ENCODE measurements around the gene ELMOD1.

The ELMOD1 gene

DNA sequence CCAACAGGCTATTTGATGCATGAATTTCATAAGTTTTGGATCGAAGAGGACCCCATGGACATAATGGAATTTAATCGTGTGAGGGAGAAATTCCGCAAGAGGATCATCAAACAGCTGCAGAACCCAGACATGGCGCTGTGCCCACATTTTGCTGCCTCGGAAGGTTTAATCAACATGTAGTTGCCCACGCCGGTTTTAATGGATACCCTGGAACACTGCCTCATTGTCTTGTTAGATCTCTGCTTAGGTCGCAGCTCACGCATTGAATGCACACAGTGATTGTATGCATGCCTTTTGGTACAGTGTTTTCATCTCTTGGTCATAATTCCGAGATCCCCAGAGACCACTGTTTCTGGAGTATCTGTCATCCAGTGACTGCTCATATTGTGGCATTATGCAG lies 74.1 kb downstream of the ELMOD1 start:
- H3K36me3 ChIP-seq (ENCODE audit: control insufficient read depth in 2 of 2, insufficient read depth in 1 of 2, low read length in 2 of 2): no peaks in the 10 kb centered on the region
- ChIA-PET POLR2A (no interaction called here), CTCF (interaction anchor here (0.6 to 1.8 kb wide), 5 partner anchors 14 to 721 kb away, joined by 3 to 6 read pairs (median 5); no protein-coding TSS in a partner anchor)
- H3K9me3 ChIP-seq (ENCODE audit: control insufficient read depth, insufficient read depth, low read depth, low read length): no peaks in the 10 kb centered on the region
- no peak overlapping the region for H3K4me3 ChIP-seq (ENCODE audit: low read depth, low read length)
- H3K4me1 ChIP-seq (ENCODE audit: control insufficient read depth, insufficient read depth, low read length): no peaks in the 10 kb centered on the region
- TF ChIP-seq ZNF792 (tag by site-specific recombination; IDR thresholded peaks at IDR 0.05): no peak
- TF ChIP-seq ZNF157 (tag by site-specific recombination; IDR thresholded peaks at IDR 0.05): no peak
- no peak for TF ChIP-seq ZNF48 (tag by site-specific recombination; IDR thresholded peaks at IDR 0.05)
- TF ChIP-seq ZNF423 (tag by site-specific recombination; IDR thresholded peaks at IDR 0.05): no peak
- no peak for TF ChIP-seq ZNF777 (tag by site-specific recombination; IDR thresholded peaks at IDR 0.05; ENCODE audit: borderline replicate concordance)
- no peak for TF ChIP-seq ZNF660 (tag by site-specific recombination; IDR thresholded peaks at IDR 0.05)
- no peak for TF ChIP-seq ZBTB1 (tag by site-specific recombination; IDR thresholded peaks at IDR 0.05)
- no peak for TF ChIP-seq PATZ1 (tag by site-specific recombination; IDR thresholded peaks at IDR 0.05)
- no peak for TF ChIP-seq KLF1 (tag by site-specific recombination; IDR thresholded peaks at IDR 0.05)
- TF ChIP-seq, protein P1, sequence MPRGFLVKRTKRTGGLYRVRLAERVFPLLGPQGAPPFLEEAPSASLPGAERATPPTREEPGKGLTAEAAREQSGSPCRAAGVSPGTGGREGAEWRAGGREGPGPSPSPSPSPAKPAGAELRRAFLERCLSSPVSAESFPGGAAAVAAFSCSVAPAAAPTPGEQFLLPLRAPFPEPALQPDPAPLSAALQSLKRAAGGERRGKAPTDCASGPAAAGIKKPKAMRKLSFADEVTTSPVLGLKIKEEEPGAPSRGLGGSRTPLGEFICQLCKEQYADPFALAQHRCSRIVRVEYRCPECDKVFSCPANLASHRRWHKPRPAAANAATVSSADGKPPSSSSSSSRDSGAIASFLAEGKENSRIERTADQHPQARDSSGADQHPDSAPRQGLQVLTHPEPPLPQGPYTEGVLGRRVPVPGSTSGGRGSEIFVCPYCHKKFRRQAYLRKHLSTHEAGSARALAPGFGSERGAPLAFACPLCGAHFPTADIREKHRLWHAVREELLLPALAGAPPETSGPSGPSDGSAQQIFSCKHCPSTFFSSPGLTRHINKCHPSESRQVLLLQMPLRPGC (tag by site-specific recombination; IDR thresholded peaks at IDR 0.05): no peak
- no peak for TF ChIP-seq ZNF768 (tag by site-specific recombination; IDR thresholded peaks at IDR 0.05)
- TF ChIP-seq, protein P2, sequence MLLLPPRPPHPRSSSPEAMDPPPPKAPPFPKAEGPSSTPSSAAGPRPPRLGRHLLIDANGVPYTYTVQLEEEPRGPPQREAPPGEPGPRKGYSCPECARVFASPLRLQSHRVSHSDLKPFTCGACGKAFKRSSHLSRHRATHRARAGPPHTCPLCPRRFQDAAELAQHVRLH (tag by site-specific recombination; IDR thresholded peaks at IDR 0.05): no peak
- no peak for TF ChIP-seq KLF7 (tag by site-specific recombination; IDR thresholded peaks at IDR 0.05; ENCODE audit: borderline replicate concordance)
- no peak for TF ChIP-seq YY2 (tag by site-specific recombination; IDR thresholded peaks at IDR 0.05)
- TF ChIP-seq ZNF76 (tag by site-specific recombination; IDR thresholded peaks at IDR 0.05; ENCODE audit: borderline replicate concordance, low read depth): no peak
- TF ChIP-seq ZSCAN18 (tag by site-specific recombination; IDR thresholded peaks at IDR 0.05): no peak
- TF ChIP-seq ZBTB21 (tag by site-specific recombination; IDR thresholded peaks at IDR 0.05): no peak
- TF ChIP-seq ZNF596 (tag by site-specific recombination; IDR thresholded peaks at IDR 0.05): no peak
- TF ChIP-seq ZBTB11 (tag by site-specific recombination; conservative IDR thresholded peaks at IDR 0.05; ENCODE audit: low read depth): no peak
- TF ChIP-seq ZNF785 (tag by site-specific recombination; IDR thresholded peaks at IDR 0.05): no peak
- no peak overlapping the region for H3K27ac ChIP-seq (ENCODE audit: extremely low read depth, low read depth, low read length)
